Fibroblast of the conjunctiva (primary cell): ENCODE measurements around the gene CELA1.

Source experiments
- DNase-seq: peaks from one replicate; pipeline ENCODE4 v3.0.0-alpha.2; 2010; ENCODE audit warnings: low read depth

The CELA1 gene

DNA sequence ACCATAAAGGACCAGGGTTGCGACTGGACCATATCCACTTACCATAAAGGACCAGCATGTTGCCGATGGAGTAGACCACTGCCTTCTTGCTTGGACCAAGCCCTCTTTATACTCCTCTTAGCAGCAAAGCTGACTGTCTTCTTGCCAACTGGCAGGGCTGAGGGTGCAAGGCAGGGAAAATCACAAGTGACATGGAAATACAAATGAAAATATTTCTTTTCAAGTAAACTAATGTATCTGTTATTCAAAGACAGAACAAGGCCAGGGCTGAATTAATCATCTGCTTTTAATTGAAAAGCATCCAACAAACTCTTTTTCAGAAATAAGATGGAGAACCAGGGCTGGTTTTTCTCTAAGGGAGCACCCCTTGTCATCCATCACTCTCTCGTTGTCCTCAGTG, at the start of gene CELA1:
Gene CELA1, minus strand, starts transcription at position 99 of the 400 bp plus-strand sequence. Its CDS starts 41 bp downstream, at position 58.
- no peak for DNase-seq

- no peak for DNase-seq
Observed at GRCh38 chr12:51395283-51396230, 49.1 kb upstream of the CELA1 start.

- DNase-seq, result no peak
Observed at GRCh38 chr12:51393676-51394545, 47.4 kb upstream of the CELA1 start.

DNA sequence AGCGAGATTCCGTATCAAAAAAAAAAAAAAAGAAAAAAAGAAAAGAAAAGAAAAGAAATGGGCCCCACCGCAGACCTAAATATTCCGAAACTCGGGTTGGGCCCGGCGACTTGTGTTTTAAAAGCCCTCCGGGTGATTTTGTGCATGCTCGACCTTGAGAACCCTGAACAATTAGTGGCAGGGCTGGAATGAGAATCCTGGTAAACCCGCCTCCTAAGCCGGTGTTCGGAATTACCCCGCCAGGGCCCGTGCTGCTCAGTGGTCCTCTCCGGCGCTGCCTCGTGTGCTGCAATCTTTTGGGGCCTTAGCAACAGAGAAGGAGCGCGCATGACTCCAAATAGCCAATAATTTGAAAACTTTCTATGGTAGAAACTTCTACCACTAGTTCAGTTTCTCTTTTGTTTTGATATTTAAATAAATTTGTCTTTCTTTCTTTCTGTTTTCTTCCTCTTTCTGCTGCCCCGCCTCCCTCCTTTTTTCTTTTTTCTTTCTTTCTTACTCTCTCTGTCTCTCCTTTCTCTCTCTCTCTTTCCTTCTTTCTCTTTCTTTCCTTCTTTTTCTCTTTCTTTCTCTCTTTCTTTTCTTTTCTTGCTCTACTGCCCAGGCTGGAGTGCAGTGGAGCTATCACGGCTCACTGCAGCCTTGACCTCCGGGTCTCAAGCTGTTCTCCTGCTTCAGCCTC, 46.2 kb upstream of the CELA1 start:
- no peak for DNase-seq

DNA sequence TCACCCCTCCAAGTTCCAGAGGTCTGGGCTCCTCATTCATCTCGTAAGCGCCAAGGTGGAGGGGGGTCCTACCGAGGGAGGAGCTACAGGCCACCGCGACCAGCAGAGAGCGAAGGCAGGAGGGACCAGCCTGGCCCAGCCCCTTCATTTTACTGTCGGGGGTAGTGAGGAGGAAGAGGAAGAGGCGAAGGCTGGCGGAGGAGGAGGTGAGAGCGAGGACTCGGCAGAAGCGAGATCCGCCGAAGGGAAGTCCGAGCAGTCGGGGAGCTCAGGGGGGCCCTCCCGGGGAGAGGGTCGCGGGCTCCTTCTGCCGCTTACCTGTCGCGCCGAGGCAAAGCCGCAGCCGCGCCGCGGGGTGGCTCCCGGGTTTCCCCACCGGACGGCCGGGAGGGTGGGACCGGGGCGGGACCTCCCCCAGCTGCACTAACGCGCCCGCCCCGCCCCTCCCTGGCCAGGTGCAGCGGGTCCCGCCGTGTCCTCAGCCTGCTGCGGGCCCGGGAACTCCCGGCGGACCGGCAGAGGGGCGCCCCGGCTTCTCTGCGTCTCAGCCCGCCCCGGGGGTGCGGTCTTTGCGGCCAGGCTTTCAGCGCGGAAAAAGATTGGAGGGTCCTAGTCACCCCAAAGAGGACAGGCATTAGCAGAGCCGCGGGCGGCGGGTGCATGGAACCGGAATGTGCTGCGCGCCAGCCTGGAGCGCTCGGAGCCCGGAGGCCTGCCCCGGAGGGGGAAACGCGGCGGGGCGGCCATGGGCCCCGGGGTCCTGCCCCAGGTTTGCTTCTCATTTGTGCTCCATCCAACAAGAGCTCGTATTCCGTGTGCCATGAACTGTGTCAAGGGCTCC, 45.0 kb upstream of the CELA1 start, which contains the start of gene GALNT6:
Gene GALNT6, minus strand, starts transcription at position 124 of the 841 bp plus-strand sequence. CDS start 11,625 bp downstream, outside the sequence.
- no peak for DNase-seq

GRCh38 chr12:51390891-51391282, 44.4 kb upstream of the CELA1 start:
- DNase-seq, result no peak

- no peak for DNase-seq
Observed at GRCh38 chr12:51390457-51390856, 44.0 kb upstream of the CELA1 start.

DNA sequence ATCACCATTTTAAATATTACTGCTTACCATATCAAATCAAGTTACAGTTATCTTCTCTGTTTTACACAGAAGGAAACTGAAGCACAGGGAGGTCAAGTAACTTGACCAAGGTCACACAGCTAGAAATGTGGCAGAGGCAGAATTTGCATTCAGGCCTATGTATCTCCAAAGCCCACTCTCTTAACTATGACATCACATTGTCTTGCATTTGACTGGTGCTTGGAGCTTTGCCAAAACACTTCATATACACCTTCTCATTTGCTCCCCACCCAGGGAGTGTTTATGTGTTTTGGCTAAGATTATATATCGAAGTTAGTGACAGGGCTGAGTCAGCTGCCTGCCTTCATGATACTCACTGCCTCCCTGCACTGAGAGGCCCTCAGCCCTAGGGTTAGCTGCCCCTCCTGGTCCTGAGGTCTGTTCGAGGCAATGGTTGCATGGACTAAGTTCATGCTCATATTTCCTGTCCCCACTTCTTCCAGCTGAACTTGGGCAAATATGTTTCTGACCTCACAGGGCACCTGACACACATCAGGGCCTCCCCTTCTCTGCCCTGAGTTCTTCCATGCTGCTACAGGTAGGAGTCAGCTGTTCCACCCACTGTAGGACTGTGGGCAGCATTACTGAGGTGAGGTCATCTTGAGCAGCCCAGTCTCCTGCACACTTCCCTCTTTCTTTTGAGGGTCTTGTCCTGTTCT, 43.0 kb upstream of the CELA1 start:
- DNase-seq, result no peak

DNA sequence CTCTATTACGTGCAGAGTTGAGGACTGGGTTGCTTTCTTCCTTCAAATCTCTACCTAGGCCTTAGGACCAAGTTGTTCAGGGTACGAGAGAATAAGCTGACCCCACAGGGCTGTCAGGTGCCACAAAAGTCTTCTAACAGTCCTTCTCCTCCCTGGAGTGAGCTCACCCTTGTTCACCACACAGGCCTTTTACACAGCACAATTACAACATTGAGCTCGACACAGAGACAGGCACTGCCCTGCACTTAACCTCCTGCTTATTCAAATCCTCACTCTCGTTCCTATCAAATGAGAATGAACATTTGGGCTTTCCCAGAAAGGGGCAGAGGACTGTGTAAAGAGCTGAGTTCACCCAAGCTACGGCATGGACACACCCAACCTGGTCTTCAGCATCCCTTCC, 42.4 kb upstream of the CELA1 start:
- no peak for DNase-seq

DNA sequence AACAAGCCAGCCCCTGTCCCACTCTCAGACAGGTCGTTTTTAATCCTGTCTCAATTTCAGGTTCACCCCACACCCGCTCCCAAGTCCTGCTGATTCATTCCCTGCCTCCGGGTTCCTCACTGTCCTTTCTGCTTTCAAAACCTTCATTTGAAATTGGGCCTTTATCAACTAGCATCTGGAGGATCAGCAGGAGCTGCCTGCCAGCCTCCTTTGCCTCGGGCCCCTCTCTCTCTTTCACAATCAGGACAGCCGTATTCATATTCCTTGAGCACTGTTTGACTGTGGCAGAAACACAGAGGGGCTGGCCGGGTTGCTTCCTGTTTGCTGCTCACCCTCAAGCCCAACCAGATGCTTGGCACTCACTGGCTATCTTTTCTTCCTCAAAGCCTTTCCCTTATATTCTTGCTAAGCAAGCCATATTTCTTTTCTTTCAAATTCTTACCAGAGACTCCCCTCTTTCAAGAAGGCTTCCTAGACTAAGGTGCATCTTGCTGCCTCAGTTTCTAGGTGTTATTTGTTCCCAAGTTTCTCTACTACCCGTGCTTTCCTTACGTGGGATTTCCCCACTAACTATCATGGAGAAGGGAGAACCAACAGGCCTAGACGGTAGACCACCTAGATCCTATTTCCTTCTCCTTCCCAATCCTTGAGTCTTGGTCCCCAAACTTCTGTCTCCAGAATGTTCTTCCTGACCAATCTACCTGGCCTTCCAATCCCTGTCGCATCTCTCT, 41.8 kb upstream of the CELA1 start:
- peak; percentile 53 for DNase-seq

GRCh38 chr12:51386351-51386750, 39.9 kb upstream of the CELA1 start:
- no peak for DNase-seq

- no peak for DNase-seq
Observed at GRCh38 chr12:51383269-51383905, 36.9 kb upstream of the CELA1 start.

GRCh38 chr12:51382173-51382572, 35.7 kb upstream of the CELA1 start:
- DNase-seq, result no peak

DNA sequence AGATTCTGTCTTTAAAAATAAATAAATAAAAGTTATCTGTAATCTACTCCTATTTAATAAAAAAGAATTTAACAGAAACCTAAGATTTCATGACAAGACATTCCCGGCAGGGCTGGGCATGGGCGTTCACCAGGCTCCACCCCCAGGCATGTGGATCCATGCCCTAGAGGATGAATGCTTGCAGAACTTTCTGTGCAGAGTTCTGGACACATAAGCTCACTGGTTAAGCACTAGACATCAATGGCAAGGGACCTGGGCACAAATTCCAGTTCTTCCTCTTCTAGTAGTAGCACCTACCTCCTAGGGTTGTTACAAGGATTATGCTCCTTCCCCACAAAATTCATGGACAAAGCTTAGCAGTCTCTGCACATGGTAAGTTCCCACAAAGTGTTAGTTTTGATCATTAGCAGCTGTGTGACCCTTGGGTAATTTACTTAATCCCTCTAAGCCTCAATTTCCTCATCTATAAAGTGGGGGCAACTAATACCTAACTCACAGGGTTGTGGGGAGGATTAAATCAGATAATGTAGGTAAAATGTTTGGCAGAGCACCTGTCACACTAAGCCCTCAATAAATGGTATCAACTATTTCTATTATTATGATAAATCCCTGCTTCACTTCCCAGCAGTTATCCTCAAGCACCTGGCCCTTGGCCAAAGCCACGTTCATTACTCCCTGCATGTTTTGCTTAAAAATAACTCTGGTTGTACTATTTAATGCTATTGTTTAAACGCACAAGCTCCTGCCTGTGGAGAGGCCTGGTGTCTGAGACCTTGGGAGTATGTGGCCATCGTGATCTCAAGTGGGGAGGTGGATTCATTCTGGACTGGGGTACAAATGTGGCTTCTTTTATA, 35.0 kb upstream of the CELA1 start:
- no peak for DNase-seq

DNA sequence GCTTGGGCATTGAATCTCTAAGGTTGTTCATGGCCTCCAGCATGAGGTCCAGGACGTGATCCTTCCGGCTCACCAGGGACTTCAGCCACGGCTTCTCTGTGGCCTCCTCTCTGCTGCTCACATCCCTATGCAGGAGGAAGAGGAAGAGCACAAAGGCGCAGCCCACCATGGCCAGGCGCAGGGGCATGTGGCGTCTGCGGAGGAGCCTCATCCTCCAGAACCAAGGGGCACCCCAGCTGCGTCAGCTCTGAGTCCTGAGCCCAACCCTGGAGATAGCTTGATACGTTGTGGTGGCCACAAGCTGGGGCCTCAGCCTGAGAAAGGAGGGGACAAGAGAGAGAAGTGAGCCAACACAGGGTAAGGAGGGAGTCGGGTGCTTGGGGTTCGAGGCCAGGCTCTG, 33.1 kb upstream of the CELA1 start:
- DNase-seq, result no peak

DNA sequence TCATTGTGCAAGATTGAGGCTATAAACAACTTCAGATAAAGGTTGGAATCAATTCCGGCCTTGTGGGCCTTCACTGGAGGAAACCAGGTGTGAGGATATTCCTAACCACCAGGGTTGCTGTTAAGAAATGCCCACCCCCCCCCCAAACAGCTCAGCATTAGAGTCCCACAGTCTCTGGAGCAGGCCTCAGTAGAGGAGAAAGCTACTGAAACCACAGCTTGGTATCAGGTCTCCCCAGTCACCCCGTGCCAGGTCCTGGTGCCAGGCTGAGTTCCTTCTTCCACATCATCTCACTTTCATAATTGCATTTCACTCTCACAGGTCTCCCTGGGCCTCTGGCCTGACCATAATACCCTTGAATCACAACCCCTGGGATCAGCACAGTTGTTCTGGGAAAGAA, 32.3 kb upstream of the CELA1 start:
- no peak for DNase-seq

DNA sequence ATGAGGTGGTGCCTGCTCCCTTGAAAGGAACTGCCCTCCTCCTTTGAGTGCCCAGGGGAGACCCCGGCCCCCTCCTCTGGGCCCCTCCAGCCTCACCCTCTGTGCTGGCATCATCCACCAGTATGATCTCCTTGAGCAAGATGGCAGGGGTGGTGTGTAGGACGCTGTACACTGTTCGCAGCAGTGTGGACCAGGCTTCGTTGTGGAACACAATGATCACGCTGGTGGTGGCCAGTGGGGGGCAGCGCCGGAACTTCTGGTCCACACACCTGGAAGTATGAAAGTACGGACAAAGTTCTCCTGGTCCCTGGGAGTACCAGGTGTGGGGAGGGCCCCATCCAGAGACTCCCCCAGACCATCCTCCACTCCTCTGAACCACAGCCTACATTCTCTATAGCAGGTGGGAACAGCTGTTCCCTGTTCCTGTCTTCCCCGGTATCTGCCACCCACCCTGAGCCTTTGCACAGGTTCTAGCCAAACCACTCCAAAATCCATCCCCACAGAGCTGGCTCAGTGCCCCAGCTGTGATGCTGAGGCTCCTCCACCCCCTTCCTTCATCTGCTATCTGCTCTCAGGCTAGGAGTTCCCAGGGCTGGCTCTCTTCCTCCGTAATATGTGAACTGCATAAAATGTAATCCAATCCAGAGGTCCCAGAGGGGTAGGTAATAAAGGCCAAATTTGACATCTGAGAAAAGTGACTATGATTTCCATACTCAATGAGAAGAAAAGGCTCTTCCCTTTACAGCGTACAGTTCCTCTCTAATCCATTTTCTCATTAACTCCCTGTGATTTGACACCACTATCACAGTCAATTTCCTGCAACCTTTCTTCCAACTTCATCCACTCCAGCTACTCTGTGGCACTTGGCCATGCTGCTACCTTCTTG, 30.9 kb upstream of the CELA1 start:
- DNase-seq, result no peak
